IPS-18c (cell line): ENCODE results near the gene SPSB1.
"Not testable (repeated sequence)": the region's sequence is repeated elsewhere in the genome, so short reads cannot be mapped to it uniquely, and the experiment has no call there.

ENCODE experiments used
- H3K4me3 ChIP-seq: 2 replicates; pipeline ENCODE4 v1.7.0; 2013; ENCODE audit warnings: low read depth, mild to moderate bottlenecking, low read length, moderate library complexity; ENCODE audit not compliant: insufficient read depth
- H3K9me3 ChIP-seq: one replicate; pipeline ENCODE4 v1.6.1; 2013; ENCODE audit warnings: mild to moderate bottlenecking, low read length, moderate library complexity; ENCODE audit not compliant: control insufficient read depth, insufficient read depth

SPSB1 gene

GRCh38 chr1:9291914-9292360 is 757 bp upstream of the SPSB1 start:
- Histone ChIP-seq H3K4me3 (peak overlapping the region; percentile 59), H3K9me3 (no peaks in the 10 kb centered on the region)

GRCh38 chr1:9293241-9293532 is 493 bp downstream of the SPSB1 start:
- no peaks in the 10 kb centered on the region for H3K9me3 ChIP-seq

GRCh38 chr1:9293533-9294404 is 1.1 kb downstream of the SPSB1 start:
- H3K4me3 ChIP-seq, result peak overlapping the region; percentile 53
- H3K9me3 ChIP-seq, result no peaks in the 10 kb centered on the region

More at GRCh38 chr1:9293241-9293532, 493 bp downstream of the SPSB1 start:
- peak overlapping the region; percentile 53 for H3K4me3 ChIP-seq

DNA sequence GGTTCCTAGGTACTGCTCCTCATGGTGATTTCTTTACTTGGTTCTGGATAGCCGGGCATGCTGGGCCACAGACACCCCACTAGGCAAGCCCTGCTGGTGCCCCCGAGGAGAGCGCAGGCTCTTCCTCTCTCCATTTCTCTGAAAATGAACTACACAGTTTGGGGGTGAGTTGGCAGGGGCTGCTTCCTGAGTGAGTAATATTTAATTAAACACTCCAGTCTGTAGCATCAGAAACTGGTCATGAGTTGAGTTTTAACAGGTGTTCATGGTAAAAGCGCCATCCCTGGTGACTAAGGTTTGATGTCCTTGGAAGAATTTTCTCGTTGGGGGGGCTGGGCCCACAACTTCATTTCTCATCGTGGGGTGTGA is 1.7 kb downstream of the SPSB1 start:
- no peak overlapping the region for H3K4me3 ChIP-seq
- no peaks in the 10 kb centered on the region for H3K9me3 ChIP-seq

DNA sequence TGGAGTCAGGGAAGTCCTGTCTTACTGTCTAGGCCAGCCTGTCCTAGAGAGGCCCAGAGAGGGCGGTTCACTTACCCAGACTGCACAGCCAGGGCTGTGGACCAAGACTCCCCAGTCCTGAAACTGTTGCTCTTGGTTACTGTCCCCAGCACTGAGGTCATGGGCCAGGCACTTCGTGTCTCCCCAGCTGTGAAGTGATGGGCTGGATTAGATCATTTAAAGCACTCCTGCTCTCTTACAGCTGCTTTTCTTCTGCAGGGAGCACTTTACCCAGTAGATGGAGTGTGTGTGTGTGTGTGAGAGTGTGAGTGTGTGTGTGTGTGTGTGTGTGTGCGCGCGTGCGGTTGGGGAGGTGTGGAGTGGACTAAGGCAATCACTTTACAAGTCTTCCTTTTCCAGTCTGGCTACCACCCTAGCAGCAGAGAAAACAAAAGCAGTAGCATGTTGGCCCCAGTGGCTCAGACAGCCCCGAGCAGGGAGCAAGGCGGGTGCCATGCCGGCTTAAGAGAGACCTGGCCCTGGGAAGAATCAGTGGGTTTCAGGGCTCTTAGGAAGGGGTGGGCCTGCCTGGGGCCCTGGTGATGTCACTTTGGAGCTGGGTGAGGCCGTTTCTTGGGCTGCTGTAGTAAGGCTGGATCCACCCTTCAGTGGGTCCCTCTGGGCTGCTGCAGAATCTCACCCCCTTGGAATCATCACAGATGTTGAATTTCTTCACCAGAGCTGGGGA is 2.4 kb downstream of the SPSB1 start:
- Histone ChIP-seq H3K9me3 (no peaks in the 10 kb centered on the region), H3K4me3 (no peak overlapping the region)

DNA sequence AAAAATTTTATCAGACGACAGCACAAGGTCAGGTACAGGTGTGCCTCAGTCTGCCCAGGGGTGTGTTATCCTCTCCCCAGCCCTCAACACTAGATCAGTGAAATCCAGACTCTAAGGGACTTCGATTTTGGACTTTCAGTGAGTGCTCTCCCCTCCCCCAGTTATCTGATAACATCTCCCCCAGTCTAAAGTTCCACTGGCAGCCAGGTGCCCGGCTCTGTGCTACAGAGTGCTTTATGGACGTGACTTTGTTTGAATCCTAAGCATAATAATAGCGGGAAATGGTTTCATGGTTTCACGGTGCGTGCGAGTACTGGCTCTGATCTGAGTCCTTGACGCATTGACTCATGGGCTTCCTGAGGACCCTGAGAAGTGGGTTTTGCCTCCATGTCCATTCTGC is 3.2 kb downstream of the SPSB1 start:
- H3K4me3 ChIP-seq, result no peak overlapping the region
- no peaks in the 10 kb centered on the region for H3K9me3 ChIP-seq

DNA sequence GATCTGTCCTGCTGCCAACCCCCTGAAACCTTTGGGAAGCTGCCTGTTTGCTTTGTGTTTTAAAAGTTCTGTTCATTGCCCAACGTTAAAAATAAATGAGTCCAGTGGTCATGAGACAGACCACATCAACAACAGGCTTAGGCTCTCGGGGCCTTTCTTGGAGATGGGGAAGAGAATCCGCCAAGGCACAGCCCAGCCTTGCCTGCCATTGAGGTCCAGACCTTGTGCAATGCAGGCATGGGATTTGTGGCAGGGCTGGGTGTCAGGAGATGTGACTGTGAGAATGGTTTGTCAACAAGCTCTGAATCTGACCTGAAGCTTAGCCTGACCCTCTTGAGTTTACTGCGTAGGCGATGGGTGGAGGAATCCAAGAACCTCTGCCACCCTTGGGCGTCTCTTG is 4.2 kb downstream of the SPSB1 start:
- H3K9me3 ChIP-seq, result no peaks in the 10 kb centered on the region
- H3K4me3 ChIP-seq, result no peak overlapping the region

GRCh38 chr1:9297831-9298230 is 5.1 kb downstream of the SPSB1 start:
- Histone ChIP-seq H3K9me3 (no peaks in the 10 kb centered on the region), H3K4me3 (no peak overlapping the region)

- no peaks in the 10 kb centered on the region for H3K9me3 ChIP-seq
- no peak overlapping the region for H3K4me3 ChIP-seq
These were observed 5.6 kb downstream of the SPSB1 start for GRCh38 chr1:9298282-9298681.

DNA sequence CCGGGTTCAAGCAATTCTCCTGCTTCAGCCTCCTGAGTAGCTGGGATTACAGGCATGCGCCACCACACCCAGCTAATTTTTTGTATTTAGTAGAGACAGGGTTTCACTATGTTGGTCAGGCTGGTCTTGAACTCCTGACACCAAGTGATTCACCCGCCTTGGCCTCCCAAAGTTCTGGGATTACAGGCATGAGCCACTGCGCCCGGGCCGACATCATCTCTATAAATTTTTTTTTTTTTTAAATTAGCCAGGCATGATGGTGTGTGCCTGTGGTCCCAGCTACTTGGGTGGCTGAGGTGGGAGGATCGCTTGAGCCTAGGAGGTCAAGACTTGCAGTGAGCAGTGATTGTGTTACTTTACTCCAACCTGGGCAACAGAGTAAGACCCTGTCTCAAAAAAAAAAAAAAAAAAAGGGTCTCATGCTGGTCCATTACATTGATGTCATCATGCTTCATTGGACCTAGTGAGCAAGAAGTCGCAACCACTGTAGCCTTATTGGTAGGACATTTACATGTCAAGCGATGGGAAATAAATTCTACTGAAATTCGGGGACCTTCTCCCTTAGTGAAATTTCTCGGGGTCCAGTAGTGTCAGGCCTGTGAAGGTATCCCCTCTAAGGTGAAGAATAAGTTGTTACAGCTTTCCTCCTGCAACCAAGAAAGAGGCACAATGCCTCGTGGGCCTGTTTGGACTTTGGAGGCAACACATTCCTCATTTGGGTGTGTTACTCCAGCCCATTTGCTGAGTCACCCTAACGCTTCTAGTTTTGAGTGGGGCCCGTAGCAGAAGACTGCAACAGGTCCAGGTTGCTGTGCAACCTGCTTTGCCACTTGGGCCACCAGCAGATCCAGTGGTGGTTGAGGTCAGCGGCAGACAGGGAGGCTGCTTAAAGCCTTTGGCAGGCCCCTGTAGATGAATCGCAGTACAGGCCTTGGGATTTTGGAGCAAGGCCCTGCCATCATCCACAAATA is 7.2 kb downstream of the SPSB1 start:
- not testable (repeated sequence) for H3K4me3 ChIP-seq, H3K9me3 ChIP-seq

GRCh38 chr1:9300573-9300972 is 7.9 kb downstream of the SPSB1 start:
- H3K9me3 ChIP-seq, result no peaks in the 10 kb centered on the region
- H3K4me3 ChIP-seq, result no peak overlapping the region

- no peaks in the 10 kb centered on the region for H3K9me3 ChIP-seq
- no peak overlapping the region for H3K4me3 ChIP-seq
These were observed 10.2 kb downstream of the SPSB1 start for GRCh38 chr1:9302745-9303524.

DNA sequence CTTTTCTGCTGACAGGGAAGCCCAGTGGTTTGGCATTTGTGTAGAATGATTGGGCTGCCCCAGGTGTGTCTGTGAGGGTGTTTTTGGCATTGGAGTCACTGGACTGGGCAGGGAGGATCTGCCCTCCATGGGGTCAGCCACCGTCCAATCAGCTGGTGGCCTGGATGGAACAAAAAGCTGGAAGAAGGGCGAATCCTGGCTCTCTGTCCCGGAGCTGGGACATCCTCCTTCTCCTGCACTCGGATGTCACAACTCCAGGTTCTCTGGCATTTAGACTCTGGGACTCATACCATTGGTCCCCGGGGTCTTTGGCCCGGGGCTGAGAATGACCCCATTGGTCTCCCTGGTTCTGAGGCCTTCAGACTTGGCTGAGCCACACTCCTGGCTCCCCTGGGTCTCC is 11.2 kb downstream of the SPSB1 start:
- no peak overlapping the region for H3K4me3 ChIP-seq
- H3K9me3 ChIP-seq, result no peaks in the 10 kb centered on the region

DNA sequence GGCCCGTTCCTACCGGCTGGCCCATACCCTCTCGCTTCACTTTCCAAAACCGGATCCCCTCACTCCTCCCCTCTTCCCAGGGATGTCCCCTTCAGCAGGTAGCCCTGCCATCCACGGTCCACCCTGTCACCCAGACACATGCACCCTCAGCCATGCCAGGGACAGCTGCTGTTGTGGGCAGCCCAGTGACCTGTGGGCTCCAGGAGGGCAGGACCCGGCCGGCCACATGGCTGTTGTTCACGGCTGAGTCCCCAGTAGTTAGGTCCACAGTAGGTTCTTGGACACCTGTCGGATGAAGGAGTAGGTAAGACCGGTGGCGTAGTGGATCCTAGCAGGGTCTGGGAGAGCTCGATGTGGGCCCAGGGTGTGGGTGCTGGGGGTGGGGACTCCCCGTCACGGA is 12.5 kb downstream of the SPSB1 start:
- Histone ChIP-seq H3K9me3 (no peaks in the 10 kb centered on the region), H3K4me3 (no peak overlapping the region)

DNA sequence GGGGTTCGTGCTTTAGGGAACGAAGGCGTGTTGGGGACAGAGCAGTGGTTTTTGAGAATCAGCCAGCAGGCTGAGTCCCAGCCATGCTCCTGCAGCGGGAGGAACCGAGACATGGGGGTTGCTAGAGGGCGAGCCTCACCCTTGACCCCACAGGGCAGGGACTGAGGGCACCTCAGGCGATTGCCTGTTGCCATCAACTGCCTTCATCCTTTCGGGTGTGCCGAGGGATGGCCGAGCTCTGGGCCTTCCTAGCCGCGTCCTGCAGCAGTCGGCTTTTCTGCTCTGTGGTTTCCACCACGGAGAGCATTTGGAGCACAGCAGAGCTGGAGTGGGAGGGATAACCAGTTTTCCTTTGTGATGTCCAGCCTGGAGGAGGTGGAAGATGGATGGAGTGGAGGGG is 13.3 kb downstream of the SPSB1 start:
- Histone ChIP-seq H3K4me3 (no peak overlapping the region), H3K9me3 (no peaks in the 10 kb centered on the region)

- no peak overlapping the region for H3K4me3 ChIP-seq
These were observed 14.6 kb downstream of the SPSB1 start for GRCh38 chr1:9307303-9307702.

GRCh38 chr1:9308236-9308785 is 15.6 kb downstream of the SPSB1 start:
- Histone ChIP-seq H3K9me3 (no peaks in the 10 kb centered on the region), H3K4me3 (no peak overlapping the region)

More at GRCh38 chr1:9307303-9307702, 14.6 kb downstream of the SPSB1 start:
- no peaks in the 10 kb centered on the region for H3K9me3 ChIP-seq
